NK-92 treated with Interleukin-12 subunit alpha and Interleukin-12 subunit beta, amount 100 ng/mL, for 24 hours (cell line): Measurements from ENCODE around the gene PDIA5.

Experiments used
- DNase-seq: peaks from one replicate; lab custom pipeline; 2025; lab: John Stamatoyannopoulos, UW

Gene PDIA5

GRCh38 chr3:123071581-123071980, 4.8 kb downstream of the PDIA5 start:
- no peak for DNase-seq

- DNase-seq = no peak
These were observed 5.3 kb downstream of the PDIA5 start for GRCh38 chr3:123072152-123072551.

DNA sequence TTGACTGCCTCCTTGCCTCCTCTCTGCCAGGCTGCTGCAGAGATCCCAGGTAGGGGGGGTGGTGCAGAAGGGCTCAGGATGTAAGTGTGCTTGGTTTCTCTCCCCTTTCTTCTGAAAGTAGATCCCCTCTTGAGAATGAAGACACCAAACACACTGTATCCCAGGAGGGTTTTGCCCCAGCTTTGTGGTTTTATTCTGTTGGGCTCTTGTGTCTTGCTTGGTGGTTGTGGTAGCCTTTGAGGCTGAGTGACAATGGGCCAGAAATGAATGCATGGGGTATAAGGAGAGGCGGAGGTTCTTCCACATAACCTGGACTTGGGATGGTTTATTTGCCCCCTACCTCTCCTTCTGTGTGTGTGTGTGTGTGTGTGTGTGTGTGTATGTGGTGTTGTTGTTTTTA, 5.7 kb downstream of the PDIA5 start:
- DNase-seq = no peak

- DNase-seq = no peak
These were observed 8.5 kb downstream of the PDIA5 start for GRCh38 chr3:123075359-123075758.

- DNase-seq = no peak
These were observed 9.3 kb downstream of the PDIA5 start for GRCh38 chr3:123076112-123076495.

- DNase-seq = no peak
These were observed 9.9 kb downstream of the PDIA5 start for GRCh38 chr3:123076496-123077418.

GRCh38 chr3:123078101-123078500, 11.3 kb downstream of the PDIA5 start:
- no peak for DNase-seq

DNA sequence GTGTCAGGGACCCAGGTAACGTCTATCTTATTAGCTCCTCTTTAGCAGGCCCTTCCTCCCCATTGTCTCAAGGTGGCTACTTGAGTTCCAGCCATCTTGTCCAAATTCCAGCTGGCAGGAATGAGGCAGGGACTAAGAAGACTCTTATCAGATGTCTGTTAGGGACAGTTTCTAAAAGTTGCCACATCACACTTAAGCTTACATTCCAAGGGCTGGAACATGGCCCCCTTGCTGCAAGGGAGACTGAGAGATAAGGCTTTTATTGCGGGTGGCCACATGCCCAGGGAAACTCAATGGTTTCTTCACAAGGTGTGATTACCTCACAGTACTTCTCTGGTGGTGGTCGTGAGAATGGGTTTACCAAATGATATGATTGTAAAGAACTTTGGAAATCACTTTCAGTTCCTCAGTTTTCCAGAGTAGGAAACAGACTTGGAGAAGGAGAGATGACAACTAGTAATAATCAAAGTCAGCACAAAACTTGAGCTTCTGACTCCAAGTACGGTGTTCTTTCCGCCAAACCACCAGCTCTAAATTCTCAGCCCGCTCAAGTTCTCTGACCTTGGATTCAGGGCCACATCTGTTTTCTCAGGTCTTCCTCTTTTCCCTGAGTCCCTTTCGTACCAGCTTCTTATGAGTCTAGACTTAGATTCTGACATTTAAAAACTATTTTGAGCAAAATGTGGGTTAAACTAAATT, 14.2 kb downstream of the PDIA5 start:
- DNase-seq = no peak

GRCh38 chr3:123081718-123082369, 15.0 kb downstream of the PDIA5 start:
- no peak for DNase-seq

GRCh38 chr3:123082370-123083065, 15.7 kb downstream of the PDIA5 start:
- DNase-seq = no peak

GRCh38 chr3:123083383-123084124, 16.7 kb downstream of the PDIA5 start:
- DNase-seq = no peak

DNA sequence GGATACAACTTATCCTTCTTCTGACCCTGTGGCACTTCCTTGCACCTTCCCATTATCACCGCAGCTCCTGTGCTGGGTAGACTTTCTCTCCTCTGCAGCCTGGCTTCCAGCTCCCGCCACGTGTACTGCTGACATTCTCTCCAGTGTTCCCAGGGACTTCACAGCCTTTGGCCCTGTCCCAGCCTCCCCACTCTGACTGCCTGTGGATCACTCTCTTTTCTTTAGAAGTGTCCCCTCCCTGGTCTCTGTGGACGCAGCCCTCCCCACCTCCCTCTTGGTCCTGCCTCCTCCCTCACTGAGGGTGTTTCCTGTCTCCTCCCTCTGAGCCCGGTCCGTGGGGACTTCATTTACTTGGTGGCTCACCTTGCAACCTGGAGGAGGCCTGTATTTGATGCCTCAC, 17.4 kb downstream of the PDIA5 start:
- no peak for DNase-seq

GRCh38 chr3:123084738-123085237, 18.0 kb downstream of the PDIA5 start:
- DNase-seq = no peak

- DNase-seq = no peak
These were observed 18.6 kb downstream of the PDIA5 start for GRCh38 chr3:123085293-123085931.

DNA sequence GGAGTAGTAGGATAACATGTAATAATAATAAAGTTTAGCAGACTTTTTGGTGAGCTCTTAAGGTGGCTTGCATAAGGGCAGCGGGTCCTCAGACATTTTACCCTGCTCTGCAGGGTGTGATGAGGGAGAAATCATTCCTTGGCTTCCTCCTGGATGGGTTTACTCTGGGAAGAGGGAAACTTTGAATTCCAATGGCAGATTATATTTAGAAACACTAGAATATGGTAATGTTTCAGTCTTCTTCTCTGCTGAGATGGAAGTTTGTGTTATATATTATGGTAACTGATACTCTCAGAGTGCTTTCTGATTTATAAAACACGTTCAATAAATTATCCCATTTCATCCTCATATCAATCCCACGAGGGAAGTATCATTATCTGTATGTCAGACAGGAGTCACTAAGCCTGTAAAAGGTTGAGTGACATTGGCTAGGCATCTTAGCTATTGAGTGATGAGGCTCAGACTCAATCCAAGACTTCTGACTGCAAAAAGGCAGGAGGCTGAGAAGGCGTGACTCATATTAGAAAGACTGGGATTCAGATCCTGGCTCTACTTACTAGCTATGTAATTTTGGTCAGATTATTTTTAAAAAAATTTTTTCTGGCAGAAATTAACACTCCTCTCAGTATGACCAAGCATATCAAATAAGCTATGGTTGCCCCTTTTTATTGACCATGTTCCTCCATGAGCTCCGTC, 19.3 kb downstream of the PDIA5 start:
- no peak for DNase-seq

DNA sequence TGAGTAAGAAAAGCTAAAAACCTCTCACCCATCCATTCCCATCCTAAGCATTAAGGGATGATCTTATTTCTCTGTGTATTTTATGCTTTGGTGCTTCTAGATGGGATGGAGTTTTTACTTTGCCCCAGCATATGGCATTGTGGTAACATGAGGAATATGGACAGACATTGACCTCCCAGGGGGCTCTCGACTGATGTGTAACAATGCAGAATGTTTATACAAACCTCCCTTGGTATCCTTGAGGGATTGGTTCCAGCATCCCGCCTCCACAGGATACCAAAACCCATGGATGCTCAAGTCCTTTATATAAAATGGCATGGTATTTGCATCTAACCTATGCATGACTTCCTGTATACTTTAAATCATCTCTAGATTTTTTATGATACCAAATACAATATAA, 21.6 kb downstream of the PDIA5 start:
- no peak for DNase-seq

GRCh38 chr3:123089611-123090331, 22.9 kb downstream of the PDIA5 start:
- DNase-seq = no peak

- no peak for DNase-seq
These were observed 24.1 kb downstream of the PDIA5 start for GRCh38 chr3:123090728-123091531.

DNA sequence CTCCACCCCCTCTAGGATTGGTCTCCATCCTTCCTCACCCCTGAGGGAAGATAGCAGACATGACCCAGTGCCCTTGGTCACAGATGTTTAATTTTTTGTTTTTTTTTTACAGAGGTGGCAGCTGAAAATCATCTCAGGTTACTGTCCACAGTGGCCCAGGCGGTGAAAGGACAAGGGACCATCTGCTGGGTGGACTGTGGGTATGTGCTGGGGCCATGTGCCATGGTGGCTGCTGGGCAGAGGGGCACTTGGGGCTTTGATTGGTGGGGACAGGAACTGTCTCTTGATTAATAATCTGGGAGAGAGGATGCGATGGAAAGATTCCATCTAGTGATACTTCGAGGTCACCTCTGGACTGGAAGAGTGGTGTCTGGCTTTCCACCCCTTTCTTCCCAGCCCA, 25.4 kb downstream of the PDIA5 start:
- DNase-seq = no peak
